Measurements from ENCODE around the gene PRKRIP1.
A peak's percentile ranks its signal among the peaks of the same experiment; 100 is the strongest.
"Not testable (repeated sequence)": the region's sequence is repeated elsewhere in the genome, so short reads cannot be mapped to it uniquely, and the experiment has no call there.

Gene PRKRIP1

GRCh38 chr7:102457352-102457924, 61.3 kb downstream of the PRKRIP1 start:
- DNase-seq (ENCODE audit: low spot score), result no peak

GRCh38 chr7:102459221-102459844, 63.2 kb downstream of the PRKRIP1 start:
- no peak for DNase-seq (ENCODE audit: low spot score)

DNA sequence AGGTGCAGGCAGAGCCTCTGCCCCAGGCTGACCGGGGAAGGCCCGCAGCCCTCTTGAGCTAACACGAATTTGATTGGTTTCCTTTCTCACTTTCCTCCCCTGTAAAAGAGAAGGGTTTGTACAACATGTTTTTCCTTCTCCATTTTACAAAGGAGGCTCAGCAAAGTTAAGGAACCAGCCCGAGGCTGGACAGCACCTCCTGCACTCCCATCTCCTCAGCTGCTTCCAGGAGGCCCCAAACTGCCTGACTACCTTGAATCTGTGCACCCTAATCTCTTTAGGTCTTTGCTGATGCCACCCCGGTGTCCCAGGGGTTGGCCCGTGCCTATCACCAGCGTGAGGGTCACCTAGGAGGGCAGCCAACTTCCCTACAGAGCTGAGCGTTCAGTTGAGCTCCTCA, 64.3 kb downstream of the PRKRIP1 start:
- no peak for DNase-seq (ENCODE audit: low spot score)

DNA sequence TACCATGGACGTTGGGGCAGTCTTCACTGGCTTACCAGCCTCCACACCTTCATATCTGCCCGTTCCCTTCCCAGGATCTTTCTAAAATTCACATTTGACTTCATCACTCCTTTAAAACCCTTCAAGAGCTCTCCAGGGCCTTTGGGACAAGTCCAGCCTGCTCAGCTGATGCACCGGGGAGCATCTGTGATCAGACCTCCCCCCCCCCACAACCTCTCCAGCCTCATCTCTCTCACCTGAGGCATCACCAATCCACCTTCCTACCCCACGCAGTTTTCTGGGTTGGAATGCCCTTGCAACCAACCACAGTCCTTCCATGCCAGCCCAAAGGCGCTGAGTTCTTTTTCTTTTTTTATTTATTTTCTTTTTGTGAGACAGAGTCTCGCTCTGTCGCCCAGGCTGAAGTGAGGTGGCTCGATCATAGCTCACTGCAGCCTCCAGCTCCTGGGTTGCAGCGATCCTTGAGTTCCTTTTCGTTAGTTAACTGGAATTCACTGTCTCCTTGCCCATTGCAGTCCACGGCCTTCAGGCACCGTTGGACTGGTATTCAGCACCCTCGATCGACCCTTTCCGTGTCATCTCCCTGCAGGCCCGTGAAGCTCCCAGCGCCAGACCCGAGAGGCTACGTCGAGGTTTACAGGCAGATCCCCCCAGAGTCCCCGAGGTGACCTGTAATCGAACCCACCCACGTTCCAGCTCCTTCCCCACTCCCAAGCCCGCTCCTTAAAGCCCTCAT, 67.8 kb downstream of the PRKRIP1 start:
- peak; percentile 42 for DNase-seq (ENCODE audit: low spot score)

GRCh38 chr7:102464577-102465280, 68.6 kb downstream of the PRKRIP1 start, which contains the start of the genes ALKBH4 and LRWD1:
Gene ALKBH4, minus strand, starts transcription at chr7:102464863. Its CDS starts 27 bp downstream, at chr7:102464836.
Gene LRWD1, plus strand, starts transcription at chr7:102464984. Its CDS starts 97 bp downstream, at chr7:102465081.
- DNase-seq (ENCODE audit: low spot score), result peak; percentile 100

DNA sequence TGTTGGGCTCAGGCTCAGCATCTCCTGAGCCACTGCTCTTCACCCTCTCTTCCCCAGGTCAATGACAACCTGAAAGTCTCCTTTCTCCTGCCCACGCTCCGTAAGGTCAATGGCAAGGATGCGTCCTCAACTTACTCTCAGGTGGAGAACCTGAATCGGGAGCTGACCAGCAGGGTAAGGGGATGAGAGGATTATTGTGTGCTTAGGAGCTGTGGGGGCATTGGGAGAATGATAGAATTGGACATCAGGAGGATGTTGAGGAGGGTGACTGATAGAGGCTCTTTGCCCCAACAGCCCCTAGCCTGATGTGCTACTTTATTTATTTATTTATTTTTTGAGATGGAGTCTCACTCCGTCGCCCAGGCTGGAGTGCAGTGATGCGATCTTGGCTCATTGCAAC, 69.9 kb downstream of the PRKRIP1 start:
- no peak for DNase-seq (ENCODE audit: low spot score)

GRCh38 chr7:102467581-102468477, 71.7 kb downstream of the PRKRIP1 start:
- no peak for DNase-seq (ENCODE audit: low spot score)

DNA sequence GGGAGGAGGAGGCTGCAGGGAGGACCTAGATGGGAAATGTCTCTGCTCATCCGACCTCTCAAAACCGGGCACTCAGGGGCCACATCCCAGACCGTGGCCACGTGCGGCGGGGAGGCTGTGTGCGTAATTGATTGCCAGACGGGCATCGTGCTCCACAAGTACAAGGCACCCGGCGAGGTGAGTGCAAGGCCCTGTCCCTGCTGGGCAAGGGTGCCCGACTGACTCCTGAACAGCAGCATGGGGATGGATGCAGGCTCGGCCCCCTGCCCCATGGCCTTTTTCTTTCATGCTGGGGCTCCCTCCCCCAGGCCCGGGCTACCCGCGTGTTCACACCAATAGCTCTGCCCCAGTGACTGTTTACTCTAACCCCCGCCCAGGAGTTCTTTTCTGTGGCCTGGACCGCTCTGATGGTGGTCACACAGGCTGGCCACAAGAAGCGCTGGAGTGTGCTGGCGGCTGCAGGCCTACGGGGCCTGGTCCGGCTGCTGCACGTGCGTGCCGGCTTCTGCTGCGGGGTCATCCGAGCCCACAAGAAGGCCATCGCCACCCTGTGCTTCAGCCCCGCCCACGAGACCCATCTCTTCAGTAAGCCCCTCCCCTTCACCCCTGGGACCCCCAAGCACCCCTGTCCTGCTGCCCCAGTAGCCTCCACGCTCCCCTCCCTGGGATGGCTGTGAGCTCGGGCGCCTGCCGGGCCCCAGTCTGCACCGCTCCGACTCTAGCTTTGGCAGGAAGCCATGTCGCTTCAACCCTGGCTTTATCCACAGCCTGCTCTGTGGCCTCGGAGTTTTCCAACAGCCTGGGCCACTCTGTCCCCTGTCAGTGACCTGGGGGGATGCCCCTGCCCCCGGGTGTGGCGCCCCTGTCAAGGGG, 72.6 kb downstream of the PRKRIP1 start:
- no peak for DNase-seq (ENCODE audit: low spot score)

- DNase-seq (ENCODE audit: low spot score), result no peak
Observed at GRCh38 chr7:102469351-102469971, 73.3 kb downstream of the PRKRIP1 start.

- DNase-seq (ENCODE audit: low spot score), result no peak
Observed at GRCh38 chr7:102469972-102470825, 74.0 kb downstream of the PRKRIP1 start.

GRCh38 chr7:102471791-102472125, 75.6 kb downstream of the PRKRIP1 start:
- no peak for DNase-seq (ENCODE audit: low spot score)

GRCh38 chr7:102472126-102473041, 76.2 kb downstream of the PRKRIP1 start:
- DNase-seq (ENCODE audit: low spot score), result no peak

GRCh38 chr7:102473271-102473991, 77.3 kb downstream of the PRKRIP1 start:
- no peak for DNase-seq (ENCODE audit: low spot score)

GRCh38 chr7:102474116-102474515, 78.0 kb downstream of the PRKRIP1 start:
- DNase-seq (ENCODE audit: low spot score), result not testable (repeated sequence)

DNA sequence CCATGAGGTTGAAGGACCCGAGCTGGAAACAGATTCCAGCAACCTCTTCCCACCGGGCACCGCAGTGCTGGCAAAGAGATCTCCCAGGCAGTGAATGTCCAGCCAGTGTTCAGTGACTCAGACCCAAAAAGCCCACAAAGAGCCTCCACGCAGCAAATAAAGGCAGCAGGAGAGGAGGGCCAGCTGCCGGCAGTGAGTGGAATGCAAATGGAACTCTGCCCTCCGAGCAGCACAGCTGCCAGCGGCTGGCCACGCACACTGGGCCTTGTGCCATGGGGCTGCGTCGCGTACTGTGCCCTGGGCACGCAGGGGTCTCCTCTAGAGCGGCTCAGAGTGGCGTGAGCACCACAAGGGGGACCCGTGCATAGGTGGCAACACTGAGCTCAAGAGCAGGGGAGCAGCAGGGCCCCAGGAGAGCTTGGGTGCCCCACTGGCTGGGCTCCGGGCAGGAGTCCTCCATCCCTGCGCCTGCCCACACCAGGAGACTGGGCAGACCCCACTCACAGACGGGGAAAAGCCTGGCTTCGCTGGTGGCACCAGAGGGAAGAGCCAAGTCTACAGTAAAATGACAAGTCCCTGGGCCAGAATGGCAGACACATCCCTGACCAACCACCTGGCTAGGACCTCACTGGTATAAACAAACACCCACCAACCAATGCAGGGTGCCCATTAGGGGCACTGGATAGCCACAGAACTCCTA, 78.7 kb downstream of the PRKRIP1 start:
- not testable (repeated sequence) for DNase-seq (ENCODE audit: low spot score)
